ENCODE results near the gene TMEM131L. TPM values are rescaled to one million over a fixed set of nuclear protein-coding genes. Genes with fewer than 3 reads are reported as not detected.
"Not testable (repeated sequence)": the region's sequence is repeated elsewhere in the genome, so short reads cannot be mapped to it uniquely, and the experiment has no call there.

TMEM131L gene
- total RNA-seq, 1 donor from 2014 or later = 18.9 TPM

DNA sequence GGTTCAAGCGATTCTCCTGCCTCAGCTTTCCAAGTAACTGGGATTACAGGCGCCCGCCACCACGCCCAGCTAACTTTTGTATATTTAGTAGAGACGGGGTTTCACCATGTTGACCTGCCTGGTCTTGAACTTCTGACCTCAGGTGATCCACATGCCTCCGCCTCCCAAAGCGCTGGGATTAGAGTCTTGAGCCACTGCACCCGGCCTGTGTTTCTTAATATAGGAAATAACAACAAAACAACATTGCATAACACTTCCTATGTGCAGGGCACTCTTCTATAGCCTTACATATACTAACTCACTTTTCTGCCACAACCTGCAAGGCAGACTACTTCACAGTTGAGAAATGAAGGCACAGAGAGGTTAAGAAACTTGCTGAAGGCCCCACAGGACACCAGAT is 12.8 kb upstream of the TMEM131L start:
- H3K27ac Mint-ChIP-seq = no peak overlapping the region
- peaks cover 14% of the 10 kb centered on the region for H3K27me3 Mint-ChIP-seq
- DNase-seq (ENCODE audit: low spot score, unreplicated experiment) = no peak
- TF ChIP-seq, protein P1, sequence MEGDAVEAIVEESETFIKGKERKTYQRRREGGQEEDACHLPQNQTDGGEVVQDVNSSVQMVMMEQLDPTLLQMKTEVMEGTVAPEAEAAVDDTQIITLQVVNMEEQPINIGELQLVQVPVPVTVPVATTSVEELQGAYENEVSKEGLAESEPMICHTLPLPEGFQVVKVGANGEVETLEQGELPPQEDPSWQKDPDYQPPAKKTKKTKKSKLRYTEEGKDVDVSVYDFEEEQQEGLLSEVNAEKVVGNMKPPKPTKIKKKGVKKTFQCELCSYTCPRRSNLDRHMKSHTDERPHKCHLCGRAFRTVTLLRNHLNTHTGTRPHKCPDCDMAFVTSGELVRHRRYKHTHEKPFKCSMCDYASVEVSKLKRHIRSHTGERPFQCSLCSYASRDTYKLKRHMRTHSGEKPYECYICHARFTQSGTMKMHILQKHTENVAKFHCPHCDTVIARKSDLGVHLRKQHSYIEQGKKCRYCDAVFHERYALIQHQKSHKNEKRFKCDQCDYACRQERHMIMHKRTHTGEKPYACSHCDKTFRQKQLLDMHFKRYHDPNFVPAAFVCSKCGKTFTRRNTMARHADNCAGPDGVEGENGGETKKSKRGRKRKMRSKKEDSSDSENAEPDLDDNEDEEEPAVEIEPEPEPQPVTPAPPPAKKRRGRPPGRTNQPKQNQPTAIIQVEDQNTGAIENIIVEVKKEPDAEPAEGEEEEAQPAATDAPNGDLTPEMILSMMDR (IDR thresholded peaks at IDR 0.05; ENCODE audit: unreplicated experiment) = no peak
- peaks cover 17% of the 10 kb centered on the region for H3K4me1 Mint-ChIP-seq (ENCODE audit: low read depth)
- no peaks in the 10 kb centered on the region for H3K36me3 Mint-ChIP-seq (ENCODE audit: insufficient read depth)
- no peaks in the 10 kb centered on the region for H3K9me3 Mint-ChIP-seq (ENCODE audit: low read depth)
- H3K4me3 Mint-ChIP-seq (ENCODE audit: low read depth) = no peak overlapping the region

DNA sequence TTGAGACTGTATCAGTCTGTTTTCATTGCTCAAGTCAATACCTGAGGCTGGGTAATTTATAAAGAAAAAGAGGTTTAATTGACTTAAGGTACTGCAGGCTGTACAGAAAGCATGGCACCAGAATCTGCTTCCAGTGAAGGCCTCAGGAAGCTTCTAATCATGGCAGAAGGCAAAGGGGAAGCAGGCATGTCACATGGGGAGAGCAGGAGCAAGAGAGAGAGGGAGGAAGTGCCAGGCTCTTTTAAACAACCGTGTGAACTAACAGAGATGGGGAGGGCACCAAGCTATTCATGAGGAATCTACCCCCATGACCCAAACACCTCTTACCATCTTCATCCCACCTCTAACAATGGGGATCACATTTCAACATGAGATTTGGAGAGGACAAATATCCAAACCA is 7.2 kb upstream of the TMEM131L start:
- no peak overlapping the region for H3K27ac Mint-ChIP-seq
- H3K9me3 Mint-ChIP-seq (ENCODE audit: low read depth) = no peaks in the 10 kb centered on the region
- H3K4me3 Mint-ChIP-seq (ENCODE audit: low read depth) = no peak overlapping the region
- no peak for DNase-seq (ENCODE audit: low spot score, unreplicated experiment)
- H3K27me3 Mint-ChIP-seq = peaks cover 13% of the 10 kb centered on the region
- TF ChIP-seq, protein P1 (IDR thresholded peaks at IDR 0.05; ENCODE audit: unreplicated experiment) = no peak
- no peaks in the 10 kb centered on the region for H3K4me1 Mint-ChIP-seq (ENCODE audit: low read depth)
- no peaks in the 10 kb centered on the region for H3K36me3 Mint-ChIP-seq (ENCODE audit: insufficient read depth)

DNA sequence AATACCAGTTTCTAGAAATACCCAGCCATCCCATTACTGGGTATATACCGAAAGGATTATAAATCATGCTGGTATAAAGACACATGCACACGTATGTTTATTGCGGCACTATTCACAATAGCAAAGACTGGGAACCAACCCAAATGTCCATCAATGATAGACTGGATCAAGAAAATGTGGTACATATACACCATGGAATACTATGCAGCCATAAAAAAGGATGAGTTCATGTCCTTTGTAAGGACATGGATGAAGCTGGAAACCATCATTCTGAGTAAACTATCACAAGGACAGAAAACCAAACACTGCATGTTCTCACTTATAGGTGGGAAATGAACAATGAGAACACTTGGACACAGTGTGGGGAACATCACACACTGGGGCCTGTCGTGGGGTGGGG is 4.6 kb upstream of the TMEM131L start:
- not testable (repeated sequence) for H3K4me3 Mint-ChIP-seq (ENCODE audit: low read depth); DNase-seq (ENCODE audit: low spot score, unreplicated experiment); H3K27ac Mint-ChIP-seq; H3K4me1 Mint-ChIP-seq (ENCODE audit: low read depth); H3K9me3 Mint-ChIP-seq (ENCODE audit: low read depth); H3K36me3 Mint-ChIP-seq (ENCODE audit: insufficient read depth)
- H3K27me3 Mint-ChIP-seq = peaks cover 32% of the 10 kb centered on the region

DNA sequence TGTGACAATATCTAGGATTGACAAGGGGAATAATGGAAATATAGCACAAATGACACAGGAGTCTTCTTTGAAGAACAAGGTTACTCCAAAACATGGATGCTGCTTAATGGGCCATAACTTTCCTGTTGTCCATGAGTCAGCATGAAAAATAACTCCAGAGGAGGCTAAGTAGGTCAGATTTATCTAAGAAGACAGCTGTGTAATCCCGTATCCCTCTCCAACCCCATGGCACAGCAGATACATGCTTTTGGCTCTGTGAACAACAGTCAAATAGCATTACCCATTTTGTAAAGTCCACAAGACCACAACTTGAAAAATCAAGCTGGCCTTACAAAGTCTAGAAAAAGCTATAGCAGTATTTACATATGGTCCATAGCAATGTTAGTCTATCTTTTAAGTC is 2.1 kb upstream of the TMEM131L start:
- TF ChIP-seq, protein P1 (IDR thresholded peaks at IDR 0.05; ENCODE audit: unreplicated experiment) = no peak
- Mint-ChIP-seq H3K4me1 (ENCODE audit: low read depth) (peaks cover 9% of the 10 kb centered on the region), H3K4me3 (ENCODE audit: low read depth) (no peak overlapping the region), H3K9me3 (ENCODE audit: low read depth) (no peaks in the 10 kb centered on the region), H3K36me3 (ENCODE audit: insufficient read depth) (no peaks in the 10 kb centered on the region), H3K27me3 (peaks cover 26% of the 10 kb centered on the region), H3K27ac (no peak overlapping the region)
- no peak for DNase-seq (ENCODE audit: low spot score, unreplicated experiment)

DNA sequence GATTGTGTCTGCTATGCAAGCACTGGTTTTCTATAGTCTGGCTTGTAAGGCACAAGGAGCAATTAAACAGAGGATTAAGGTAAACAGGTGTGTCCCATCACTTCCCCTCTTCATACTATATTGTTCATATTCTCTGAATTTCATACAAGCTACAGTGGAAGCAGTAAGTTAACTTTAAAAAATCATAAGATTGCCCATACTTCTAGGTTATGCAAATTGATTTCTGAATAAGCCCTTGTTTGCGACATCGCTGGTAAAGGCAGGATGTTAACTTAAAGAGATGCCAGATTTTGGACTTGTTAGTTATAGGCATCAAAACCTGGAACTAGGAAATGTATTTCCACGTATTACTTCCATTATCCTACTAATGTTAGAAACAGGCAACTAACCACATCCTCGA is 1.0 kb upstream of the TMEM131L start:
- H3K4me3 Mint-ChIP-seq (ENCODE audit: low read depth) = peak overlapping the region; percentile 86
- no peak for DNase-seq (ENCODE audit: low spot score, unreplicated experiment)
- TF ChIP-seq, protein P1 (IDR thresholded peaks at IDR 0.05; ENCODE audit: unreplicated experiment) = no peak
- no peaks in the 10 kb centered on the region for H3K36me3 Mint-ChIP-seq (ENCODE audit: insufficient read depth)
- no peaks in the 10 kb centered on the region for H3K9me3 Mint-ChIP-seq (ENCODE audit: low read depth)
- peaks cover 24% of the 10 kb centered on the region for H3K27me3 Mint-ChIP-seq
- no peak overlapping the region for H3K27ac Mint-ChIP-seq
- peaks cover 9% of the 10 kb centered on the region for H3K4me1 Mint-ChIP-seq (ENCODE audit: low read depth)

DNA sequence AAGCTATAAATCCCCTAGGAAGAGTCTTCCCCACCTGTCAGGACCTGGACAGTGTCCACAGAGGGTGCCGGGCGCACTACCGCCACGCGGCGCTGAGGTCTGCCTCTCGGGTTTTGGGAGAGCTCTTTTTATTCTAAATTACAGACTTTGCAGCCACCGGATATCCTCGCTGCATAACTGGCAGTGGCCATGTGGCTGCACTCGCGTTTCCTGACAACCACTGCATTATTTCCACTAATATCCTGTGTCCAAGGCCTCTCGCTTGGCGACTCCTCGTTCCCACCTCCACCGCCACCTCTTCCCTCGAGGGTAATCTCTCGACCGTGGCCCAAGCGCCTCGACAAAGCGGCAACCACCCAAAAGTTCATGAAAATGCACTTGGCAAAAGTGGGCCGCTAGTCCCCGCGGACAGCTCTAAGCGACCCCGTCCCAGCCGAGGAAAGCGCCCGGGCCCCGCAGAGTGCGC is 512 bp upstream of the TMEM131L start:
- Mint-ChIP-seq H3K27me3 (peaks cover 24% of the 10 kb centered on the region), H3K9me3 (ENCODE audit: low read depth) (no peaks in the 10 kb centered on the region), H3K4me1 (ENCODE audit: low read depth) (peaks cover 9% of the 10 kb centered on the region), H3K4me3 (ENCODE audit: low read depth) (peak overlapping the region; percentile 86), H3K27ac (peak overlapping the region; percentile 81), H3K36me3 (ENCODE audit: insufficient read depth) (no peaks in the 10 kb centered on the region)
- DNase-seq (ENCODE audit: low spot score, unreplicated experiment) = peak; percentile 18
- TF ChIP-seq, protein P1 (IDR thresholded peaks at IDR 0.05; ENCODE audit: unreplicated experiment) = peak; percentile 20

All from progenitor cell of endocrine pancreas (in vitro differentiated cells).